Measurements from ENCODE around the gene DNAJC7. TPM values are rescaled to one million over a fixed set of nuclear protein-coding genes. Genes with fewer than 3 reads are reported as not detected.

Gene DNAJC7
- total RNA-seq, 4 donors from 2014 or later: 43.1 to 51.1 (median 44.4) TPM

- DNase-seq (ENCODE audit: extremely low spot score): no peak
- no peak overlapping the region for H3K4me3 ChIP-seq
- TF ChIP-seq POLR2A (IDR thresholded peaks at IDR 0.05; ENCODE audit: low read depth): no peak
- no peak for TF ChIP-seq CTCF (IDR thresholded peaks at IDR 0.05)
- TF ChIP-seq POLR2AphosphoS5 (IDR thresholded peaks at IDR 0.05): no peak
- TF ChIP-seq EP300 (IDR thresholded peaks at IDR 0.05): no peak
- 96% methylated on average over 2 of the region's 2 CpGs for WGBS
- H3K9me3 ChIP-seq: no peaks in the 10 kb centered on the region
- intact Hi-C loops (cut with DNase I): no loop called here
- peaks cover 0 to 15% (median 5%) of the 10 kb centered on the region in 4 donors for H3K4me1 ChIP-seq
- H3K27me3 ChIP-seq: no peaks in the 10 kb centered on the region
- peaks cover 74 to 100% (median 93%) of the 10 kb centered on the region in 4 donors for H3K36me3 ChIP-seq
- no peak overlapping the region for H3K27ac ChIP-seq (replicated peaks in 1 of 4)
These were observed 20.4 kb downstream of the DNAJC7 start for GRCh38 chr17:41996855-41997164.

GRCh38 chr17:41992576-41992975, 24.7 kb downstream of the DNAJC7 start:
- Histone ChIP-seq H3K9me3 (no peaks in the 10 kb centered on the region), H3K27ac (replicated peaks in 1 of 4) (peak overlapping the region in 1 of 4 donors; percentile 28), H3K4me3 (no peak overlapping the region), H3K27me3 (no peaks in the 10 kb centered on the region), H3K4me1 (peaks cover 0 to 6% (median 0%) of the 10 kb centered on the region in 4 donors), H3K36me3 (peaks cover 76 to 100% (median 93%) of the 10 kb centered on the region in 4 donors)
- DNase-seq (ENCODE audit: extremely low spot score): no peak
- no peak for TF ChIP-seq POLR2A (IDR thresholded peaks at IDR 0.05; ENCODE audit: low read depth)
- intact Hi-C loops (cut with DNase I): no loop called here
- 37% methylated on average over 3 of the region's 3 CpGs for WGBS

- no peak for DNase-seq (ENCODE audit: extremely low spot score)
- 94% methylated on average over 5 of the region's 5 CpGs for WGBS
- Histone ChIP-seq H3K27me3 (no peaks in the 10 kb centered on the region), H3K9me3 (no peaks in the 10 kb centered on the region), H3K4me1 (peaks cover 0 to 6% (median 0%) of the 10 kb centered on the region in 4 donors), H3K27ac (replicated peaks in 1 of 4) (no peak overlapping the region), H3K36me3 (peaks cover 66 to 99% (median 90%) of the 10 kb centered on the region in 4 donors), H3K4me3 (no peak overlapping the region)
- TF ChIP-seq POLR2A (IDR thresholded peaks at IDR 0.05; ENCODE audit: low read depth) (no peak), EP300 (IDR thresholded peaks at IDR 0.05) (no peak), CTCF (IDR thresholded peaks at IDR 0.05) (no peak), POLR2AphosphoS5 (IDR thresholded peaks at IDR 0.05) (no peak)
- intact Hi-C loops (cut with DNase I): no loop called here
These were observed 27.4 kb downstream of the DNAJC7 start for GRCh38 chr17:41989702-41990419.

- intact Hi-C loops (cut with DNase I): no loop called here
- Histone ChIP-seq H3K36me3 (peaks cover 71 to 99% (median 91%) of the 10 kb centered on the region in 4 donors), H3K27ac (replicated peaks in 1 of 4) (no peak overlapping the region), H3K9me3 (no peaks in the 10 kb centered on the region), H3K4me3 (no peak overlapping the region), H3K27me3 (no peaks in the 10 kb centered on the region), H3K4me1 (peaks cover 0 to 6% (median 0%) of the 10 kb centered on the region in 4 donors)
- 94% methylated on average over 2 of the region's 2 CpGs for WGBS
- TF ChIP-seq CTCF (IDR thresholded peaks at IDR 0.05): no peak
- TF ChIP-seq EP300 (IDR thresholded peaks at IDR 0.05): no peak
- no peak for TF ChIP-seq POLR2AphosphoS5 (IDR thresholded peaks at IDR 0.05)
- TF ChIP-seq POLR2A (IDR thresholded peaks at IDR 0.05; ENCODE audit: low read depth): no peak
- DNase-seq (ENCODE audit: extremely low spot score): no peak
These were observed 28.8 kb downstream of the DNAJC7 start for GRCh38 chr17:41988418-41988817.

GRCh38 chr17:41987642-41988041, 29.6 kb downstream of the DNAJC7 start:
- Histone ChIP-seq H3K9me3 (no peaks in the 10 kb centered on the region), H3K4me3 (no peak overlapping the region), H3K36me3 (peaks cover 66 to 100% (median 92%) of the 10 kb centered on the region in 4 donors), H3K27me3 (no peaks in the 10 kb centered on the region), H3K4me1 (peaks cover 0 to 4% (median 0%) of the 10 kb centered on the region in 4 donors), H3K27ac (replicated peaks in 1 of 4) (no peak overlapping the region)
- TF ChIP-seq POLR2AphosphoS5 (IDR thresholded peaks at IDR 0.05) (no peak), EP300 (IDR thresholded peaks at IDR 0.05) (no peak), POLR2A (IDR thresholded peaks at IDR 0.05; ENCODE audit: low read depth) (no peak), CTCF (IDR thresholded peaks at IDR 0.05) (no peak)
- intact Hi-C loops (cut with DNase I): no loop called here
- 87% methylated on average over 3 of the region's 3 CpGs for WGBS
- DNase-seq (ENCODE audit: extremely low spot score): no peak

All from esophagus muscularis mucosa (tissue), 4 donors.